Right ventricle myocardium superior (tissue), 1 donor: ENCODE measurements around the gene FILIP1L. TPM values are rescaled to one million over a fixed set of nuclear protein-coding genes. Genes with fewer than 3 reads are reported as not detected.

Experiments
- ATAC-seq: fragments of 200-7000 bp; cut with Tn5 transposase; one replicate; pipeline ENCODE4 v1.9.1; 2020; ENCODE audit warnings: mild to moderate bottlenecking; ENCODE audit not compliant: poor library complexity
- DNase-seq: peaks from one replicate; pipeline ENCODE4 v3.0.0-alpha.2; 2020
- intact Hi-C: fragments of 100-400 bp; cut with DNase I; formaldehyde crosslinking; loops from one replicate; pipeline ENCODE4 v1.11.2; 2022
- total RNA-seq: library from RNA; stranded (reverse); fragmentation: NEBNext Ultra II Directional; extraction: Animal tissue kit (Norgen Biotek cat#: 25700); gene quantifications from one replicate; pipeline ENCODE4 v1.2.1, GENCODE V29; 2021
- donor health status: DM: no; HTN: yes; CAD: no; lungs with severe emphysema.

Gene FILIP1L
- total RNA-seq, 1 donor from 2014 or later = 39.3 TPM

DNA sequence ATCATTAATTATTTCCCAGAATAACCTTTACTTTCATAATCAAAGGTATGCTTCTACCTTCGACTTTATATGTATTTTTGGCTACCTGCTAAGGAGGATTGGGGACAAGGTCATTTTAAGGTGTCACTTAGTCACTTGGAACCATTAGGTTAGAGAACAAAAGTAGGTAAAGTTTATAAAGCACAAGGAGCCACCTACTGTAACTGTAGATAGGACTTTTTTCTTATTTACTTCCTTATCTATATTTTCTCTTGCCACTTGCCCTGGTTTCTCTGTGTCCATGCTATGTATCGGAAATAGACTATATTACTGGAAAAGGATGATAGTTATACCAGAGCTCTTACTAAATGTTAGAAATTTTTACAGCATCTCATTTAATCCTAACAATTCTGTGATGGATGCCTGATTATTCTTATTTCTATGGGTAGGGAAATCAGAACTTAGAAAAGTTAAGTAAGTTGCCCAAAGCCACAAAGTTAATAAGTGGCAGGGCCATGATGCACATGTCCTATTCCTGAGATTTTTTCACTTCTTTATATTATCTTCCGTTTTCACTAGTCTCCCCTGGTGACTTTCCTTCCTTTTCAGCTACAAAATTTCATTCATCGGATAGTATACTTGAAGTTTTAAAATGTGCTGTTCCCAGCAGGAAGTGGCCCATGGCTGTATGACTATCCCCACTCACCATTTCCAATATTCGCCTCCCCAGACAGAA is 164.2 kb downstream of the FILIP1L start:
- DNase-seq (no peak), ATAC-seq (no peak)
- intact Hi-C loops = loop anchor here (10.0 kb wide), 1 partner anchor 95 kb away; no protein-coding TSS in a partner anchor

DNA sequence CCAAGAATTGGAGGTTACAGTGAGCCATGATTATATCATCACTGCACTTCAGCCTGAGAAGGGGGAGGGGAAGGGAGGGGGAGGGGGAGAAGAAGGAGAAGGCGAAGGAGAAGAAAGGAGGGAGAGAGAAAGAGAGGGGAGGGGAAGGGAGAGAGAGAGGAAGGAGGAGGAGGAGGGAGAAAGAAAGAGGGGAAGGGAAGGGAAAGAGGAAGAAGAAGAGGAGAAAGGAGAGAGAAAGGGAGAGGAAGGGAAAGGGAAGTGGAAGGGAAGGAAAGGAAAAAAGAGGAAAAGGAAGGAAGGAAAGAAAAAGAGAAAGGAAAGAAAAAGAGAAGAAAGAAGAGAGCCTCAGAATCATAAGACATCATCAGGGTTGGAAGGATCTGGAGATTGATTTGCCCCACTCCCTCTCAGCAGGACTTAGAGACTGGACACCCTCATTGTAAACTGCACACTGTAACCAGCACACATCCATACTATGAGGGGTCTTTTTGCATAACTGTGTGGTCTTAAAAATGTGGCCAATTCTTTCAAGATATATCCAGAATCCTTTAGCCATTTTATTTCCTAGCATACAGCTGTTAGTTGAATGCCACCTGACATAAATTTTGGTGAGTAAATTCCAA is 165.7 kb downstream of the FILIP1L start:
- DNase-seq = no peak
- ATAC-seq = no peak
- intact Hi-C loops = loop anchor here (10.0 kb wide), 1 partner anchor 96 kb away; no protein-coding TSS in a partner anchor

DNA sequence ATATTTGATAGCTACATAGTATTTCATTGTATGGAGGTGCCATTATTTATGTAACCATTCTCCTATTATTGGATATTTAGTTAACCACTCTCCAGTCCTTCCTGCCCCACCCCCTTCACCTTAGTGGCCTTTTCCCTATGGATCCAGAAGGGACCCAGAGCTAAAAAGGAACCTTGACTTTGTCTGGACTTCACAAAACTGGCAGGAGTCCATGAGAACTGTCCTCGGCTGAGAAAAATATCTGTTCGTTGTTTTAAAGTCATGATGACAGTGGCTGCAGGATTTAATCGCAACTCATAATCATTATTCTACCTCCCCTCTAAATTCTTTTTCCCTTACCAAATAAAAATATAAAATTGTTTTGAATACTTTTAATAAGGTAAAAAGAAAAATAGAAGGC is 166.9 kb downstream of the FILIP1L start:
- ATAC-seq = no peak
- intact Hi-C loops = loop anchor here (10.0 kb wide), 1 partner anchor 97 kb away; no protein-coding TSS in a partner anchor
- DNase-seq = no peak

- DNase-seq = peak; percentile 39
- intact Hi-C loops = loop anchor here (10.0 kb wide), 1 partner anchor 99 kb away; no protein-coding TSS in a partner anchor
- ATAC-seq = peak; percentile 80
Measured at GRCh38 chr3:99945328-99945995, 168.8 kb downstream of the FILIP1L start.

DNA sequence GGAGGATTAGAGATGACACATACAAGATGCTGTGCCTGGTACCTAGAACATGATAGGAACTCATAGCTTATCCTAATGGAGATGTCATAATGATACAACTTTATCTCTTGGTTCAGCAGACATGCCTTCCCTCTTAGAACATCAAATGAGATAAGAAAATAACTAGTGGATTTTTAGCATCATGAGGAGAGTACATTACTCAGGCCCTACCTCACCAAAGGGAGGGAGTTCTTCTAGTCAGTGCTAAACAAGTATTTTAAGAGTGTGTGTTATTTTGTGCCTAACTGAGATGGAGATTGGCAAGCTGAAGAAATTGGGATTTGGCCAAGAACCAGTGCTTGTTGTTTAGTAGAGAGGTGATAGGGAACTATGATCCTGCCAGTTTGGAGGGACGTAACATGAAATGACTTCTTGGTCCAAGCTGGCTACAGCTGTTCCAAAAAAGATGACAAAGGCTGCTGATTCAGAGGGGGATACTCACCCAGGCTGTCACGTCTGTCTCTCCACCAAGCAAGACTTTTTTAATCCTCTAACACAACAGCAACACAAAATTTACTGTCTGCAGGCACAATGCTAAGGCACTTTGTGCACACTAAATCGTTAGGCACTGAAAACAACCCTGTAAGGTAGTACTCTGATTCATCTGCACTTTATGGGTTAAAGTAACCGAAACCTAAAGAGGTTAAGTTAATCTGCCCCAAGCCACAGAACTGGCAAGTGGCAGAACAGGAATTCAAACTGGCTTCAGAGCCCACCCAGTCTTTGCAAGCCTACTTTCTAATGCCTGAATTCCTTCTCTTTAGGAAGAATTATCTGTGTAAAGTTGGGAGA is 170.2 kb downstream of the FILIP1L start:
- intact Hi-C loops = loop anchor here (10.0 kb wide), 1 partner anchor 101 kb away; no protein-coding TSS in a partner anchor
- DNase-seq (no peak), ATAC-seq (peak; percentile 75)

GRCh38 chr3:99941211-99941610 is 173.1 kb downstream of the FILIP1L start:
- DNase-seq = no peak
- ATAC-seq = no peak
- intact Hi-C loops = loop anchor here (10.0 kb wide), 1 partner anchor 104 kb away; no protein-coding TSS in a partner anchor

DNA sequence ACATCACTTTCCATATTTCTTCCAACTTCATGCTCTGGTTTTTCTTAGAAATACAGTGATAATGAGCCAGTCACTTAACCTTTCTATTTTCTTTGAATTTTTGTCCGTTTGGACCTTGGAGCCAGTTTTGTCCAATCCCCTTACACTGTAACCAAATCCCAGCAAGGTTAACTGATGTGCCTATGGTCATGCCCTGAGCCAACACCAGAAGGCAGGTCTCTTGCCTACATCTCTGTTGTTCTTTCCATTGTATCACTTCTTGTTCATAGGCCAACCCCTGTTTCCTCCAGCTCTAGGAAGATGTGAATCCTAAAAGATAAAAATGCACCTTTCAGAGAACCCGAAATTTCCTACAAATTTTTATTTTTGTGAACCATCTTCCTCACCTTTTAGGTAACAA is 174.0 kb downstream of the FILIP1L start:
- no peak for DNase-seq
- no peak for ATAC-seq
- intact Hi-C loops = loop anchor here (10.0 kb wide), 1 partner anchor 104 kb away; no protein-coding TSS in a partner anchor

GRCh38 chr3:99939876-99940275 is 174.4 kb downstream of the FILIP1L start:
- ATAC-seq (no peak), DNase-seq (no peak)
- intact Hi-C loops = loop anchor here (10.0 kb wide), 1 partner anchor 105 kb away; no protein-coding TSS in a partner anchor

DNA sequence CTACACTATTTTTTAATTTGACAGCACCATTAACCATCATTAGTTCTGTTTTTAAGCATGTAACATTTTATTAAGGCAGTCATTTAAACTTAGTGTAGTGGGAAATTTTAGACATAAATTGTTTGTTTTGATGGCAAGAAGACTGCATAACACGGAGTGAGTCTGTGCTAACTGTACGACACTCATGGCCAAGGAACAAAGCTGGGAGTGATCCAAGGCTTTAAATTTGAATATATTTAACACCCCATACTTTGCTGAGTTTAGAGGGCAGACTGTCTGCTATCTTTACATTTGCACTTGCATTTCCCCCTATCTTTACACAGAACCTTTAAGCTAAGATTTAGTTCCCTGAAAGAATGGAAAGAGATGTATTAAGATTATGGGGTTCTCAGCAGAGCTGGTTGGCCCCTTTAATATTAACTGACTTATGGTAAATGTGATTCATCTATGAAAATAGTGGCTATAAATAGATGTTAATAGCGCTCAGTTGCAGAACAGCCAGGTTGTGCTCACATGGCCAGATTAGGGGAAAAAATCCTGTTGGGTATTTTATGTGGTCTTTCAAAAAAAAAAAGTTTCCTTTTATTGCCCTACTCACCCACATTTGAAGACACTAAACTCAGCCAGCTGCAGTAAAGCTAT is 175.9 kb downstream of the FILIP1L start:
- ATAC-seq (no peak), DNase-seq (no peak)
- intact Hi-C loops = no loop called here

- ATAC-seq = peak; percentile 80
- no peak for DNase-seq
- intact Hi-C loops = no loop called here
Measured at GRCh38 chr3:99934975-99935797, 179.1 kb downstream of the FILIP1L start.

- ATAC-seq (no peak), DNase-seq (no peak)
- intact Hi-C loops = no loop called here
Measured at GRCh38 chr3:99933971-99934750, 180.1 kb downstream of the FILIP1L start.

- no peak for DNase-seq
- intact Hi-C loops = no loop called here
- ATAC-seq = no peak
Measured at GRCh38 chr3:99931059-99931458, 183.2 kb downstream of the FILIP1L start.

DNA sequence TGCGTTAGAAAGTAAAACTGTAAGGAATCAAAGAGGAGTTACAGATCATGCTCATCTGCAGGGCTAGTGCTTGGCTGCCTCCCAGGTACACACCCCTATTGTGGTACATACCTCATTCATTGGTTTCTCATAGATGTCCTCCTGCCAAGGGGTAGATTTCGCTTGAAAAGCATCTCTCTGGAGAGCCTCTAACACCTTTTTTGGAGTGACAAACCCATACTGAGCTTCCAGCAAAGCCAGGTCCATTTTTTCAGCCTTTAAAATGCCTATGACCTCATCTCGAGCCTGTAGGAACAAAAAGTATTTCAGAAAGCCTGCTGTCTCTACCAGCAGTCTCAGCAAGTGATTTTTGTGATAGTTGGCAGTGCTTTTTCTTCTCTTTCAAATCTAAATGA is 184.6 kb downstream of the FILIP1L start:
- ATAC-seq (peak; percentile 52), DNase-seq (peak; percentile 62)
- intact Hi-C loops = no loop called here

- intact Hi-C loops = no loop called here
- peak; percentile 67 for ATAC-seq
- no peak for DNase-seq
Measured at GRCh38 chr3:99928771-99929744, 185.2 kb downstream of the FILIP1L start.

- intact Hi-C loops = no loop called here
- ATAC-seq (no peak), DNase-seq (no peak)
Measured at GRCh38 chr3:99927671-99928457, 186.4 kb downstream of the FILIP1L start.
